ENCODE measurements around the gene GPC5.

The GPC5 gene

DNA sequence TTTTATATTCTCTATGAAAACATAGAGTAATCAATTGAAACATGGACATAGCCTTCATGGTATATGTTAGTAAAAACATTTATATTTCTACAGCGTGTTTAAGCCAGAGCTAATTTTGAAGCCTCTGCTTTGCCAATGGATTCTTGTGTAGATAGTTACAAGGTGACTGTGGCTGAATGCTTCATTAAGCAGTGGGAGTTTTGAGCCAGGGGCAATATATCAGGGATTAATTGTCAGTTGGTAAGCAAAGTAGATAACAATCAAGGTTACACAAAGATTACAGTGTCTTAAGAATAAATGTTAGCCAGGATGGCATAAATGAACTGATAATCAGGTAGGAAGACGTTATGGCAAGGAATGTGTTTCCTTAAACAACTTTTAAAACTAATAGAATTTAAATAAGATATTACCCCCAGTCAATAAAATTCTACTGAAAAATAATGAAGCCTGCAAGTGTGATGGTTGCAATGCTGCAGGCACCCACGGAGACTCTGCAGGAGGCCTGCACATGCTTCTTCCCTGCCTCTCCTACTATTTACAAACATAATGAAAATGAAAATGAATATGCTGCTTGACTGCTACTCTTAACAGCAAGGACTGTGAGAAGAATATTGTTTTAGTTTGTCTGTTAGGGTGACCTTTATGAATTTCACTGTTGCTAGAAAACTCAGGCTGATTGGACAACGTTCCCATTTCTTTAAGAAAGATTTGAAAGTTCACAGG, 588.5 kb downstream of the GPC5 start:
- no peak for DNase-seq (ENCODE audit: low spot score)

DNA sequence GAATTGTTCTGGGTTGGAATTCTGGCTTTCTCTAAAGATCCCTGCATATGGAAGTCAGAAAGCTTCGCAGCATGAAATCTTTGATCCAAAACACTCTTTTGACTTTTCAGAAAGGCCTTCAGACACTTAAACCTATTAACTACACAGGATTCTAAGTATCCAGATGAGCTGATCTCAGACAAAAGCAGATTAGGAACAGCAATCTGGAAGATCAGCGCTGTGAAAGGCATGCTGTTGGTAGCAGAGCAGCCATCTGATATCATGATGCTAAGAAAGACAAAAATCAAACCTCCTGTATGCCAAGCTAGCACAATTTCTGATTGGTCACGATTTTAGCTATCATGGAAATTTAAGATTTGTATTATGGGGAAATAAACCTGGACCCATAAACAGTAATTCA, 589.9 kb downstream of the GPC5 start:
- no peak for DNase-seq (ENCODE audit: low spot score)

DNA sequence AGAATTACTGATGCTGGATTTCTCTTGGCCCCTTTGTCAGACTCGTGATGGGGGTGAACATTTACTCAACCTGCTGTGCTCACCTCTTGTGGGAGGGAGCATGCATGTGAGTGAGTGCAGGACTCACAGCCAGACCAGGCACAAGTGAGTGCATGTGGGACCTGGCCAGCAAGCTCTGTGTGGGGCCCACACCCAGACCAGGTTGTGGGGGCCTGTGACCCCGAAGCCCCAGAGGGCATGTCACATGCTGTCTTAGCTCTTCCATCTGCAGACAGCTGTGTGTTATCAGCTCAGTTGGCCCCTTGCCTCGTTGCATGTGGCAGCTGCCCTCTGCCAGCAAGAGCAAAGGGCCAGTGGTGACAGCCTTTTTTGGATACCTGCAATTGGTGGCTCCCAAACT, 614.4 kb downstream of the GPC5 start:
- no peak for DNase-seq (ENCODE audit: low spot score)

DNA sequence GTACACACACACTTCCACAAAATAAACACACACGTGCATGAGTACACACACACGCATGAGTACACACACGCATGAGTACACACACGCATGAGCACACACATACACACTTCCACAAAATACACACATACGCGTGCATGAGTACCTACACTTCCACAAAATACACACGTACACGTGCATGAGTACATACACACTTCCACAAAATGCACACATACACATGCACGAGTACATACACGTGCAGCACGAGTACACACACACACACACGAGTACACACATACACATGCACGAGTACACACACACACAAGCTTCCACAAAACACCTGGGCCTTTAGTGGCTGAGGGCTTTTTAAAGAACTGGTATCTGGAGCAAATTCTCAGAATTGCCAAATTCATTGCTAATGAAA, 619.3 kb downstream of the GPC5 start:
- no peak for DNase-seq (ENCODE audit: low spot score)

DNA sequence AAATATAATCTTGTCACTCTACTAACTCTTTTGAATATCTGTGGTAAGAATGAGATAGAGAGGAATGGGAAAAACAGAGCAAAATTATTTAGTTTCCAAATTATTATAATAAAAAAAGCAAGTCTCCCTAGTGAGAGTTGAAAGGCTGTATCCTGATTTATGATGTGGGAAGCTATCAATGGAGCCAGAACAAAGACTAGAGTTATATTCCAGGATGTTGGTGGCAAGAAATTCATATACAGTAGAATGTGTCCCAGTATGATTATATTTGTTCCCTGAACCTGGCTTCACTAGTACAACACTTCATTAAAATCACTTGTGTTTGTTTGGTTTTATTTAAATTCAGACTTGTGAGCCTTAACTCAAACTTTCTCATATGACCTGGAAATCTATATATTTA, 630.3 kb downstream of the GPC5 start:
- no peak for DNase-seq (ENCODE audit: low spot score)

DNA sequence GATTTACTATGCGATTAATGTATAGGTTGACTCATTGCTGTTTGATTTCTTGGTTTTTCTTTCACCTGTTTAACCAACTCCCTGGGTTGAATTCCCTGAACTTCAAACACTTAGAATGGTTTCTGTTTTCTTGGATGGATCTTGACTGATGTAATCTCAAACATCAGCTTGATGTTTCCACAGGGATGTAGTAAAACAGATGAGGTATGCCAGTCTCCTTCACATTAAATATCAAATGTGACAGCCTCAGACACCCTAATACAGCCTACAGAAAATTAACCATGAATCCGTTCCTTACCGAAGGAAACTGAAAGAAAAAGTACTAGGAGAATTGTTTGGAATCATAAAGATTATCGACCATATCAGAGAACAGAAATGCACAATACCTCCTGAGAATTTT, 631.2 kb downstream of the GPC5 start:
- no peak for DNase-seq (ENCODE audit: low spot score)

DNA sequence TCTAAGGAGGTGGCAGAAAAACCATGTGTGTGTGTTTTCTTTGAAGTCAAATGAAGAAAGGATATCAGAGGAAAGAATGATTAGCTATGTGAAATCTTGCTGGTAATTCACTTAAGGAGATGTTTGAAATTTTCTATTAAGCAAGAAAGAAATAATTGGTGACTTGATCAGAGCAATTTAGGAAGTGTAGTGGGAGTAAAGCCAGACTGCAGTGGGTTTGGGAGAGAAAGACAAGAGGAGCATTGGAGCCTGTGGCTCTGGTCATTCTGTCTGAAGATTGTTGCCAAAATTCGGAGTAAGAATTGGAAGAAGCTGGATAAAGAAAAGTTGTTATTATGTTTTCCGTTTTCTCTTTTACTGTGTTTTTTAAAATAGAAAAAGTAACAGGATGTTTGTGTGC, 640.5 kb downstream of the GPC5 start:
- DNase-seq (ENCODE audit: low spot score) = no peak

DNA sequence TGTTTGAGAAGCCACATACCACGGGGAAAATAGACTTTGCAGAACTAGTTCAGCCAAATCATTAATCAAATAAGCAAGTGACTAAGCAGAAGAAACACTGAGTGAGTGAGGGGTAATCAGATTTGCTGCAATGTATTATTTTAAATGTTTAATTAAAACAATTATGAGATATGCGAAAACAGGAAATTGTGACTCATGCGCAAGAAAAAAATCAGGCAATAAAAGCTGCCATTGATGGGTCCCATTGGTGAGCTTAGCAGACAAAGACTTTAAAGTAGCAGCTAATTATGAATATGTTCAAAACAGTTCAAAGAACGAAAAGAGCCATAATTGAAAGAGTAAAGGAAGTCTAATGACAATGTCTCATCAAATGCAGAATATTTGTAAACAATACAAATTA, 644.1 kb downstream of the GPC5 start:
- no peak for DNase-seq (ENCODE audit: low spot score)

DNA sequence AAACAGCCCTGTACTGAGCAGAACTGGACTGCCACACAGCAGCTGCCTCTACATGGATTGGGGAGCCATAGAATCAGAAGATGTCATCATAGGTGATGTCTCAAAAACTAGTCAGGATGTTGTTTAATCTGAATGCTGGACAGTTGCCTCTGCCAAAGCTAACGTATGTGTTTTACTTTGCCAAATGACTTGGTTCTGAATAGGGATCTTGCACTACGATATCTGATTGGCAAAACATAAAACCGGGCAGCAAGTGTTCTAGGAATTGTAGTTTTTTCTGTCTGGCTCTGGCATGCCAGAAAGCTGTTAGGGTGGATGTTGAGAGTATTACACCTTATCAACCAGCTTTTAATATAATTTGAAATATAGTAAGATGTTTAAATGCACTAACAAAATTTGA, 645.9 kb downstream of the GPC5 start:
- DNase-seq (ENCODE audit: low spot score) = no peak

DNA sequence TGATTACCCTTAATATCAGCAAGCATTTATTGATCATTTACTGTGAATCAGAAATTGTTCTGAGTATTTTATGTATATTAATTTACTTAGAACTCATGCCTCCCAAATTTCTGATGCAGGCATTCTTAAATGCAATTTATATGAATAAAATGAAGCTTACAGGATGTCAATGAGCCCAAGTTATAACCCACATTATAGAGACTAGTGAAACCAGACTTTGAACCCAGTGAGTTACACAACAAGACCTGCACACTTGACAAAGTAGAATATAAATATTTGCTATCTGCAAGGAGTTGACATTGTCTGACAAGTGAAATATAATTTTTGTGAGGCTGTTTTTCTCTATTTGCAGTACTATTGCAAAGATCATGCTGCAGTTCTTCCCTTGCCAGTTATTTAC, 656.0 kb downstream of the GPC5 start:
- no peak for DNase-seq (ENCODE audit: low spot score)

DNA sequence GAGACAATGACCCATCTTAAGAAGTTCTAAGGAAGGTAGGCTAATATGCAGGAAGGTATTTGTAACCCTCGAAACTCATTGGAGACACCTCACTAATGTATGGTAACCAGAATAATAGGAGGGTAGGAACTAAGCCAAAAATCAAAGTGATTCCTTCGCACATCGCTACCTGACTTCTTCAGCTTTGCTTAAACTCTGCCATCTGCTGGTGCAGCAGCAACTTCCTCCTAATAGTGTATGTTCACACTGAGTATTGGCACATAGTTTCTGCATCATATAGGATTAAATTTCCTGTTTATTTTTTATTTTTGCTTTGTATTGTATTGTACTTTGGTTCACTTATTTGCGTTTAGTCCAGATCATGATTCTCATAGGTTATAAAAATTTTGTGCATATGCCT, 676.2 kb downstream of the GPC5 start:
- peak; percentile 7 for DNase-seq (ENCODE audit: low spot score)

DNA sequence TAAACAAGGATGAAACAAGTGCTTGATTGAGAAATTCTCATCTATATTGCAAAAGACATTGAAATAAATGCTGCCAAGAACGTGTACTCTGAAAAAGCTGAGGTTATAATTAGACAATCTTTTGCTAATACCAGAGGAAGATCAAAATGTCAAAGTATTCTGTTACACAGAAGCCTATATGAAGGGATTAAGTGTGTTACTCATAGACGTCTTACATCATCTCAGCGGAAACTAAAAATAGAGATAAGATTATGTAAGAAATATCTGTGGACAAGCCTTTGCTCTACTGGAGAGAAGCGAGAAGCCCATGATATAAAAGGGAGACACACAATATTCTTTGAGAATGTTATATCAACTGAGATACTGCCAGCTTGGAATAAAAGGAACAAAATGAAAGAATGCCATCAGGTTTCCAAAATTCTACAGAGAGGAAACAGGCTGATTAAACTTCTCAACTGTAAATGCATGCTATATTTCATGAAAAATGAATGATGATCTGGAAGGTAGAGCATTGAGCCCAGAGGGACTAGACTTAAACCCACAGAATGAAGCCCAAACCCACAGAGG, 699.0 kb downstream of the GPC5 start:
- no peak for DNase-seq (ENCODE audit: low spot score)

DNA sequence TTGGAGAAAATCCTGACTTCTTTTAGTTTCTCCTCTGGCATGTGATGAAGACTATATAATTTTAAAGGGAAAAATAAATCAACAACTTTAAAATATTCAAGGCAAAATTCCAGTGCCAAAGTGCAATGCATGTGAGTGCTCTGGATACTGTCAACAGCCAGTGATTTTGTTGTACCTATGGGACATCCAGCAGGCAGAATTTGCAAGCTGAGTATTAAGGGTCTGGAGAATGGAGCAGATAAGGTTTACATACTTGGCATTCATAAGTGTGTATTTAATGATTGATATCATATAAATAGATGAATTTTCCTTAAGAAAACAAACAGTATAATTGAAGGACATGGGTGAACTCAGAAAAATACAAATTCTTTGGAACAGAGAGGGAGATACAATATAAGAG, 703.4 kb downstream of the GPC5 start:
- no peak for DNase-seq (ENCODE audit: low spot score)

DNA sequence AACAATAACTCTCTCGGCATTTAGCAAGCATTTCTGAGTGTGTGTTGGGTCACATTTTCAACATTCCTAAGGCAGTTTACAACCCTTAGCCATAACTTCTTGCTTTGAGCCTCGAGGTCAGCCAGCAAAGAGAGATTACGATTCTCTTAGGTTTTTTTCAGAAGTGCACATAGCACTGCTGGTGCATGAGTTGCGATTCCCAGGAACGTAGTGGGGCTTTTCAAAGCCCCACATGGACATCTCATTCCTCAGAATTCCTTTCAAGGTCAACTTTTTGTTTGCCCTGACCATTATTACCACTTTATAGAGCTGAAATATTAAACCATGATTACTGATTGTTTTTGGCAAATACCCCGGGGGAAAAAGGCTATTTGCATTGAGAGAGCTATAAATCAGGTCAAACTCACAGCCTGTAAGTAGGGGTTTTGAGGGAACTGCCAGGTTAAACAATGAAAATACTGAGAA, 705.3 kb downstream of the GPC5 start:
- DNase-seq (ENCODE audit: low spot score) = no peak

DNA sequence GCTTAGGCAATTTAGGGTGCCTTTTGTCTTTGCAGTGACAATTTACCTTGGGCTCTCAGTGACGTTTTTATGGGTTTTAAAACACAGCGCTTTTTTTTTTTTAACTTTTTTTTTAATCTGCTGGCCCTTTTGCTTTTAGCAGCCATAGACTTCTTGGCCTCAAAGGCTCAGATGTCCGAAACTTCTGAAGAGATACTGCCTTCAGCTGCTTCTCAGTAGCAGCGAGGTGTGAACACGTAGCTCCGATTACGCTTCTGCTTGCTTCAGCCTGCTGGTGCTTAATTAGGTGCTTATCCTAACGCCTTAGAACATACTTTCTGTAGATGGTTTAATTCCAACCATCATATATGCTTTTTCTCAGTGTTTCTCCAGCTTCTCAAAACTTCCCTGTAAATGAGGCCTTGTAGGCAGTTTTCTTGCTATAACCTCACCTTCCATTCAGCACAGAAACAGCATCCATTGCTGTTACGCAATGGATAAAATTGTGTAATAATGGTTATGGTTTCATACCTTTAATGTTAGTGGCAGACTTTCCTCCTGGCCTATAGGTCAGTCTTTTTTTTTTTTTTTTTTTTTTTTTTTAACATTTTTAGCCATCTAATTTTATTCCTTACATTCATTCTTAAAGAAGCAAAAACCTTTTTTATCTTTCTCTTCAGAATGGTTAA, 723.9 kb downstream of the GPC5 start:
- no peak for DNase-seq (ENCODE audit: low spot score)

DNA sequence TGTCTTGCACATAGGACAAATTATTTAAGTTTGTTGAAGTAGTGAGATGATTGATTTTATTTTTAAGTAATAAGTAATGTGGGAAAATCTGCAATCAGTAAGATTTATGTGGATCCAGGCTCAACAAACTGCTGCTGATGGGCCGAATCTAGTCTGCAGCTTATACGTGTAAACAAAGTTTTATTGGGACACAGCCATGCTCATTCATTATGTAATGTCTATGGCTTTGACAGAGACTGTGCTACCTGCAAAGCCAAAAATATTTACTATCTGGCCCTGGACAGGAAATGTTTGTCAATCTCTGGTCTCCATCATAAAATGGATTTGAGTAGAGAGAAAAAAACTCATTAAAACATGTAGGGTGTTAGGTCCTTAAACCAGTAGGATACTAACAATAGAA, 728.0 kb downstream of the GPC5 start:
- no peak for DNase-seq (ENCODE audit: low spot score)

DNA sequence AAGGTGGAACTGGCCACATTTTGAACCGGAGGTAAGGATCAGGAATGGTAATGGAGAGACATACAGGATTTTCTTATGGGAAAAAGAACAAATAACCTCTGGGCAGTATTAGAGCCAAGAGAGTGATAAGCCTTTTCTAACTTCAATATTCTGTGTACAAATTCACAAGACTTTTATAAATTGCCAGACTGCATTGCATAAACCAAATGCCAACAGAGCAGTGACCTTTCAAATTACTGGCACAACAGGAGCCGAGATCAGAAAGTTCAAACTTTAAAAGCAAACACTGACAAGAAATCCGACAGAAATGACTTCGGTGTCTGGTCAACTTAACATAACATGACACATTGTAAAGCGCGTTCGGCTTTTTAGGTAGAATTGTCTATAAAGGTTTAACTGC, 737.1 kb downstream of the GPC5 start:
- DNase-seq (ENCODE audit: low spot score) = no peak

DNA sequence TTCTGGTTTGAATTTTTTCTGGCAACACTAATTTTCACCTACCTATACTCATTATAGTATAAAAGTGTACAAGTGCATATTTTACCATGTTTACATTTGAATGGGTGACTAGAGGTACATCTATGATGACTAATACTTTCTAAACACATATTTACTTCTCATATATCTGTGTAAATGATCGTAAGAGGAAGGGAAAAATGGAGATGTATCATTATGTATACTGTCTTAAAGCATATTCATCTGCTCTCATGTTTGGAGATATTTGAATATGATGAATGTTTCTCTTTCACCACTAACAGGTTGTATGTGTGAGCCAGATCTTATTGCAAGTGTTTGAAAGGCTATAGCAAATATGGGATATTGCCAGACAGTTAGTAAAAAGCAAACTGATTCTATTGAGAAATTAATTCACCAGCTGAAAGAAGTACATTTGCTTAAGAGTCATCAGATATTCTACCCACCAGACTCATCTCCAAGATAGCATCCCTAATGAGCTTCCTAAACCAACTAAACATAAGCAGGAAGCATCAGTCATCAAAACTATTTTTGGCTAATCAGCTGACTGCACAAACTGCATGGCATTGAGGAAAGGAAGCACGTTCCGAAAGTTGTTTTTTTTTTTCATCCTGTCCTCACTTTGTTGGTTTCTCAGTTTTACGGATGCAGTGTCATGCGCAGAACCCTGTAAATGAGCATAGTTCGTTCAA, 738.2 kb downstream of the GPC5 start:
- DNase-seq (ENCODE audit: low spot score) = peak; percentile 79

DNA sequence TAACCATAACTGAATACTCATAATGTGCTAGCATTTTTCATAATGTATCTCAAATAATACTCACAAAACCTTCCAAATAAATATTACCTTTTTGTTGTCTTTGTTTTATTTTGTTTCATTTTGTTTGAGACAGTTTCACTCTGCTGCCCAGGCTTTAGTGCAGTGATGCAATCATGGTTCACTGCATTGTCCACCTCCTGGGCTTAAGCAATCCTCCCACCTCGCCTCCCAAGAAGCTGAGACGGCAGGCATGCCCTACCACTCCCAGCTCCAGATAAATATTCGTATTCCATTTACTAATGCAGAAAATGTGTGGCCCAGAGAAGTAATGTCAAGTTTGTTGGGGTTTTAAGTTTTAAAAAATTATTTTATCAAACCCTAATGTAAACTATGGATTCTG, 739.1 kb downstream of the GPC5 start:
- no peak for DNase-seq (ENCODE audit: low spot score)

DNA sequence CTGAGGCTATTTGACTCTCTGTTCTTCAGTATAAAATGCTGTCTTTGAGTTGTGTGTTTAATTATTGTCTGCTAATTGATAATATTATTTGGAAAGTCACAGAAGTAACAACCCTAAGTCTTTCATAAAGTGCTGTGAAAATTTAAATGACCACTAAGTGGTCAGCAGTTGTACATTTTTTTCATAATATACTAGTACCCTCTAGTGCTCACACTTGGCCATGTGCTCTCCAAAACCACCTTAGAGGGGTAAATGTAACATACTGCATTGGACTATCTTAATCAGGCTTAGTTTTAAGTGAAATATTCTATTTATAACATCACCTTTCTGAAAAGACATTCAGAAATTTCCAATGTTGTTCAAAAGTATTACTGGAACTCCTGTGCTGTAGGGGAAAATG, 745.3 kb downstream of the GPC5 start:
- DNase-seq (ENCODE audit: low spot score) = peak; percentile 9

DNA sequence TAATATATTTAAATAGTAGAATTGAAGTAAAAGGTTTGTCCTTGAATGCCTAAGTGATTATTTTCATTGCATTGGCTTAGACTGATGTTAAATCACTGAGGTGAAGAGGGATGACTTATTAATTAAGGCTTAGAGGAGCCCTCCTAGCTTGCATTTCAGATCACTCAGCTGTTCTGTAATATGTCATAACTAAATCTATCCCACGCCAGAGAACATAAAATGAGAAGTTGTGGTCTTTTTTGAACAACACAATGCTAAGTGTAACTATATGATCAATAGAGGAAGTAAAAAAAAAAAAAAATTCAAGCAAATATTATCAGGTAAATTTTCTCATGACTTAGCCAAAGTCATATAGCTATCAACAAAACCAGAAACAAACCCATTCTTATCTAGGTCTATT, 752.2 kb downstream of the GPC5 start:
- DNase-seq (ENCODE audit: low spot score) = no peak

DNA sequence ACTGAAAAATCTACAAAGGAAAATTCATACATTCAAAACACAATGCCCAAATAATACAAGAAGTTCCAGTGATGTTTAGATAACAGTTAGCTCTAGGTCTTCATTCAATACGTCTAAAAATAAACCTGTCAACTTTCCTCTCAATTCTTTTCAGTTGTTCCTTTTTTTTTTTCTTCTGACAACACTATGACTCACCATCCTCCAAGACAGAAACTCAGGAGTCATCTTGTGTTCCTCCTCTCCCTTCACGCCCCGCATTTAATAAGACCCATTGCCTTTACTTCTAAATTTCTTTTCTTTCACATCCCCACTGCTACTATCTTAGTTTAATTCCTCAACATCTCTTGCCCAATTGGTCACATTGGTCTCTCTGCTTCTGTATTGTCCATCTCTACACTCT, 759.9 kb downstream of the GPC5 start:
- peak; percentile 38 for DNase-seq (ENCODE audit: low spot score)

DNA sequence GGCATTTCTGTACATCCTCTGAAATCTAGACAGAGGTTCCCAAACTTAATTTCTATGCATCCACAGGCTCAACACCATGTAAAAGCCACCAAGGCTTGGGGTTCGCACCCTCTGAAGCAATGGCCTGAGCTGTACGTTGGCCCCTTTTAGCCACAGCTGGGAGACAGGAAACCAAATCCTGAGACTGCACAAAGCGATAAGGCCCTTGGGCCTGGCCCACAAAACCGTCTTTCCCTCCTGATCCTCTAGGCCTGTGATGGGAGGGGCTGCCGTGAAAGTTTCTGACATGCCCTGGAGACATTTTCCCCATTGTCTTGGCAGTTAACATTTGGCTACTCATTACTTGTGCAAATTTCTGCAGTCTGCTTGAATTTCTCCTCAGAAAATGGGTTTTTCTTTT, 766.4 kb downstream of the GPC5 start:
- no peak for DNase-seq (ENCODE audit: low spot score)

Measured in kidney capillary endothelial cell (primary cell).